ENCODE data around the gene PGAP6. TPM values are rescaled to one million over a fixed set of nuclear protein-coding genes. Genes with fewer than 3 reads are reported as not detected.

The PGAP6 gene
- total and polyA plus RNA-seq, 2 of the 13 experiments (the other 11 are each of a cell fraction or from before 2014, with no cell fraction given) = 52.7 to 136 TPM

DNA sequence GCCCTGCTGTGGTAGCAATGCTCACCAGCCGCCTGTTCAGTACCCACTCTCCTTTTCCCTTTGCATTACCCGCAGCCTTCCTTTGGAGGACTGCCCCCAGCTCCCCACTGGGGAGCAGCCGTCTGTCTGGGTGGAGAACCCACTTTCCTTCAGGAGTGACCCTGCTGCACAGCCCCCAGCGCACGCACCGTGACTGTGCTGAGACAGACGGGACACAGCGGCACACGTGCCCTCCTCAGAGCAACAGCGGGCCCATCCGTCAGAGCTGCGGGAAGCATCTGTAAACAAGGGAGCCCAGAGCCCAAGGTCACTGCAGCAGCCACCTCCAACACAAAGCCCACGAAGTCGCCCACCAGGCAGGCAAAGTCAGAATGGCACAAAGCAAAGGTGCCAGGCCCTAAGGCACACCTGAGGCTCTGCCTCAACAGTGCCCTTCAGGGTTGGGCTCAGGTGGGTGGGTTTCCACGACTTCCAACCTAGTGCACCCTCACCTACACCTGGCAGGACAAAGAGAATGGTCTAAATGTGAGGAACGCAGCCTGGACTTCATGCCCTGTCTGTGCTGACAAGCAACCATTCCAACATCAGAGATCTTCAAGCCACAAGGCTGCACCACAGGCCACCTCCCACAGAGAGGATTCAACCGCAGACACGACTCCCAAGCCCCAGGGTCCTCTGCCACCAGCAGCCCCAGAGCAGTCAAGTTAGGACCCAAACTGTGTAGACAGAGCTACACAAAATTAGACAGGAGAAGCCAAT is 39.1 kb downstream of the PGAP6 start (continued):
- TF ChIP-seq, protein P1, sequence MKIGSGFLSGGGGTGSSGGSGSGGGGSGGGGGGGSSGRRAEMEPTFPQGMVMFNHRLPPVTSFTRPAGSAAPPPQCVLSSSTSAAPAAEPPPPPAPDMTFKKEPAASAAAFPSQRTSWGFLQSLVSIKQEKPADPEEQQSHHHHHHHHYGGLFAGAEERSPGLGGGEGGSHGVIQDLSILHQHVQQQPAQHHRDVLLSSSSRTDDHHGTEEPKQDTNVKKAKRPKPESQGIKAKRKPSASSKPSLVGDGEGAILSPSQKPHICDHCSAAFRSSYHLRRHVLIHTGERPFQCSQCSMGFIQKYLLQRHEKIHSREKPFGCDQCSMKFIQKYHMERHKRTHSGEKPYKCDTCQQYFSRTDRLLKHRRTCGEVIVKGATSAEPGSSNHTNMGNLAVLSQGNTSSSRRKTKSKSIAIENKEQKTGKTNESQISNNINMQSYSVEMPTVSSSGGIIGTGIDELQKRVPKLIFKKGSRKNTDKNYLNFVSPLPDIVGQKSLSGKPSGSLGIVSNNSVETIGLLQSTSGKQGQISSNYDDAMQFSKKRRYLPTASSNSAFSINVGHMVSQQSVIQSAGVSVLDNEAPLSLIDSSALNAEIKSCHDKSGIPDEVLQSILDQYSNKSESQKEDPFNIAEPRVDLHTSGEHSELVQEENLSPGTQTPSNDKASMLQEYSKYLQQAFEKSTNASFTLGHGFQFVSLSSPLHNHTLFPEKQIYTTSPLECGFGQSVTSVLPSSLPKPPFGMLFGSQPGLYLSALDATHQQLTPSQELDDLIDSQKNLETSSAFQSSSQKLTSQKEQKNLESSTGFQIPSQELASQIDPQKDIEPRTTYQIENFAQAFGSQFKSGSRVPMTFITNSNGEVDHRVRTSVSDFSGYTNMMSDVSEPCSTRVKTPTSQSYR (CRISPR knock-in tag; IDR thresholded peaks at IDR 0.05; ENCODE audit: borderline replicate concordance) = peak; percentile 72
- TF ChIP-seq SATB2 (CRISPR knock-in tag; IDR thresholded peaks at IDR 0.05) = 0 out of 2 replicates have a peak, but pooled peaks have one; percentile 35
- TF ChIP-seq REST (IDR thresholded peaks at IDR 0.05; ENCODE audit: borderline replicate concordance in 1 of 2, low read depth in 1 of 2, low read length in 2 of 2) = no peak
- no peak for TF ChIP-seq IKZF4 (CRISPR knock-in tag; IDR thresholded peaks at IDR 0.05; ENCODE audit: borderline replicate concordance, low read depth, not compliant biosample characterization)
- no peak for TF ChIP-seq SIX1 (CRISPR knock-in tag; IDR thresholded peaks at IDR 0.05; ENCODE audit: borderline replicate concordance)
- no peak for TF ChIP-seq GZF1 (CRISPR knock-in tag; IDR thresholded peaks at IDR 0.05)
- TF ChIP-seq ZNF574 (CRISPR knock-in tag; IDR thresholded peaks at IDR 0.05) = peak; percentile 78
- TF ChIP-seq ZNF354B (CRISPR knock-in tag; IDR thresholded peaks at IDR 0.05) = no peak
- peak; percentile 51 for TF ChIP-seq ZFP90 (CRISPR knock-in tag; IDR thresholded peaks at IDR 0.05; ENCODE audit: borderline replicate concordance)
- peak; percentile 57 for TF ChIP-seq STAG1 (CRISPR knock-in tag; IDR thresholded peaks at IDR 0.05)
